Type B pancreatic cell (in vitro differentiated cells): ENCODE measurements around the gene ATG7. TPM values are rescaled to one million over a fixed set of nuclear protein-coding genes. Genes with fewer than 3 reads are reported as not detected.
A peak's percentile ranks its signal among the peaks of the same experiment; 100 is the strongest.

Experiments used
- DNase-seq: peaks from one replicate; pipeline ENCODE4 v3.0.0; 2021; ENCODE audit warnings: mixed read lengths; ENCODE audit not compliant: unreplicated experiment; ENCODE audit errors: extremely low spot score
- H3K27ac Mint-ChIP-seq: 2 replicates; pipeline ENCODE4 v1.8.0; 2021; ENCODE audit warnings: mild to moderate bottlenecking, mixed read lengths
- H3K27me3 Mint-ChIP-seq: 2 replicates; pipeline ENCODE4 v1.8.0; 2021; ENCODE audit warnings: mixed read lengths
- H3K36me3 Mint-ChIP-seq: 2 replicates; pipeline ENCODE4 v1.8.0; 2021; ENCODE audit warnings: mixed read lengths
- H3K4me1 Mint-ChIP-seq: one replicate; pipeline ENCODE4 v1.8.0; 2021; ENCODE audit warnings: mixed read lengths; ENCODE audit not compliant: unreplicated experiment
- H3K4me3 Mint-ChIP-seq: 2 replicates; pipeline ENCODE4 v1.8.0; 2021; ENCODE audit warnings: mild to moderate bottlenecking, mixed read lengths
- H3K9me3 Mint-ChIP-seq: 2 replicates; pipeline ENCODE4 v1.8.0; 2021; ENCODE audit warnings: mixed read lengths
- total RNA-seq: library from RNA; stranded (reverse); gene quantifications from 2 replicates; pipeline ENCODE4 v1.2.1, GENCODE V29; 2021; ENCODE audit warnings: low replicate concordance
- TF ChIP-seq, protein P1 (sequence below): fragments of 200-600 bp; sonication (generic); conservative IDR thresholded peaks from 2 replicates; pipeline ENCODE4 v1.5.0; 2021; ENCODE audit warnings: antibody characterized with exemption, mild to moderate bottlenecking

ATG7 gene
- total RNA-seq, 1 donor from 2014 or later: 32.4 TPM

GRCh38 chr3:11238880-11239279 lies 33.3 kb upstream of the ATG7 start:
- Mint-ChIP-seq H3K27ac (no peak overlapping the region), H3K4me1 (no peaks in the 10 kb centered on the region), H3K27me3 (no peaks in the 10 kb centered on the region), H3K9me3 (no peaks in the 10 kb centered on the region), H3K36me3 (no peaks in the 10 kb centered on the region), H3K4me3 (no peak overlapping the region)
- TF ChIP-seq, protein P1, sequence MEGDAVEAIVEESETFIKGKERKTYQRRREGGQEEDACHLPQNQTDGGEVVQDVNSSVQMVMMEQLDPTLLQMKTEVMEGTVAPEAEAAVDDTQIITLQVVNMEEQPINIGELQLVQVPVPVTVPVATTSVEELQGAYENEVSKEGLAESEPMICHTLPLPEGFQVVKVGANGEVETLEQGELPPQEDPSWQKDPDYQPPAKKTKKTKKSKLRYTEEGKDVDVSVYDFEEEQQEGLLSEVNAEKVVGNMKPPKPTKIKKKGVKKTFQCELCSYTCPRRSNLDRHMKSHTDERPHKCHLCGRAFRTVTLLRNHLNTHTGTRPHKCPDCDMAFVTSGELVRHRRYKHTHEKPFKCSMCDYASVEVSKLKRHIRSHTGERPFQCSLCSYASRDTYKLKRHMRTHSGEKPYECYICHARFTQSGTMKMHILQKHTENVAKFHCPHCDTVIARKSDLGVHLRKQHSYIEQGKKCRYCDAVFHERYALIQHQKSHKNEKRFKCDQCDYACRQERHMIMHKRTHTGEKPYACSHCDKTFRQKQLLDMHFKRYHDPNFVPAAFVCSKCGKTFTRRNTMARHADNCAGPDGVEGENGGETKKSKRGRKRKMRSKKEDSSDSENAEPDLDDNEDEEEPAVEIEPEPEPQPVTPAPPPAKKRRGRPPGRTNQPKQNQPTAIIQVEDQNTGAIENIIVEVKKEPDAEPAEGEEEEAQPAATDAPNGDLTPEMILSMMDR: no peak
- no peak for DNase-seq

- H3K27me3 Mint-ChIP-seq: no peaks in the 10 kb centered on the region
- TF ChIP-seq, protein P1: no peak
- H3K4me1 Mint-ChIP-seq: no peaks in the 10 kb centered on the region
- DNase-seq: no peak
- H3K9me3 Mint-ChIP-seq: no peaks in the 10 kb centered on the region
- no peak overlapping the region for H3K27ac Mint-ChIP-seq
- no peaks in the 10 kb centered on the region for H3K36me3 Mint-ChIP-seq
- H3K4me3 Mint-ChIP-seq: no peak overlapping the region
These were observed 32.4 kb upstream of the ATG7 start for GRCh38 chr3:11239796-11240195.

- no peaks in the 10 kb centered on the region for H3K4me1 Mint-ChIP-seq
- TF ChIP-seq, protein P1: no peak
- peak overlapping the region; percentile 56 for H3K27ac Mint-ChIP-seq
- H3K9me3 Mint-ChIP-seq: no peaks in the 10 kb centered on the region
- no peaks in the 10 kb centered on the region for H3K36me3 Mint-ChIP-seq
- H3K27me3 Mint-ChIP-seq: no peaks in the 10 kb centered on the region
- H3K4me3 Mint-ChIP-seq: no peak overlapping the region
- DNase-seq: no peak
These were observed 31.7 kb upstream of the ATG7 start for GRCh38 chr3:11240496-11240895.

- Mint-ChIP-seq H3K4me1 (no peaks in the 10 kb centered on the region), H3K4me3 (no peak overlapping the region), H3K27ac (no peak overlapping the region), H3K9me3 (no peaks in the 10 kb centered on the region), H3K27me3 (no peaks in the 10 kb centered on the region), H3K36me3 (no peaks in the 10 kb centered on the region)
- TF ChIP-seq, protein P1: no peak
- DNase-seq: no peak
These were observed 28.0 kb upstream of the ATG7 start for GRCh38 chr3:11244121-11244677.

DNA sequence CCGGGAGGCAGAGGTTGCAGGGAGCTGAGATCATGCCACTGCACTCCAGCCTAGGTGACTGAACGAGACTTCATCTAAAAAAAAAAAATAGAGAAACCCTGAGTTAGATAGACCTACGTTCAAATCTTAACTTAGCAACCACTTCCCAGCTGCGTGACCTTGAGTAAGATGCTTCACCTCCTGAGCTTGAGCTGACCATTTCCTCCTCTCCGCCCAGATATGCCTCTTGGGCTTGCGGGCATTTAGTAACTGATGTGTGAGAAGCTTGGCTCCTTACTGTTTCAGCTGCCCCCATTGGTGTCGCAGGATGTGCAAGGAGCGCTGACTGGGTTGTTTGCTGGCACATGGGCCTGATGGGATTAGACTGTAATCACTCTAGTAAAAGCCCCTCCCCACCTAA lies 26.9 kb upstream of the ATG7 start:
- DNase-seq: no peak
- no peak overlapping the region for H3K4me3 Mint-ChIP-seq
- TF ChIP-seq, protein P1: no peak
- no peak overlapping the region for H3K27ac Mint-ChIP-seq
- no peaks in the 10 kb centered on the region for H3K9me3 Mint-ChIP-seq
- no peaks in the 10 kb centered on the region for H3K36me3 Mint-ChIP-seq
- no peaks in the 10 kb centered on the region for H3K4me1 Mint-ChIP-seq
- H3K27me3 Mint-ChIP-seq: no peaks in the 10 kb centered on the region
